ENCODE measurements around the gene CHI3L1.

The CHI3L1 gene

GRCh38 chr1:203180611-203181330 lies 5.7 kb downstream of the CHI3L1 start:
- no peak for DNase-seq

DNA sequence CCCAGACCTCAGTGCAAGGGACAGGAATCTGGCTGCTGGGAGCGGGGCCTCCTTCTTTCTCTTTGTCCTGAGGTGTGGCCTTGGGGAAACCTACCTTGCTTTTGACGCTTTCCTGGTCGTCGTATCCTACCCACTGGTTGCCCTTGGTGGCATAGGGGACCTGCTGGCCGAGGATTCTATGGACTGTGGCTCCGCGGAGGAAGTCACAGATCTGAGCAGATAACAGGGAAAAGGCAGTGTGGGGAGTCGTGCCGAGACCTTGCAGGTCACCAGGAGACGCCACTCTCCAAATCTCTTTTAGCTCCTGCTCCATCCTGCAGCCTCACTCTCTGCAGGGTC lies 6.9 kb downstream of the CHI3L1 start:
- no peak for DNase-seq

GRCh38 chr1:203178821-203179666 lies 7.5 kb downstream of the CHI3L1 start:
- DNase-seq = no peak

- DNase-seq = no peak
Observed at GRCh38 chr1:203178083-203178482, 8.4 kb downstream of the CHI3L1 start.

DNA sequence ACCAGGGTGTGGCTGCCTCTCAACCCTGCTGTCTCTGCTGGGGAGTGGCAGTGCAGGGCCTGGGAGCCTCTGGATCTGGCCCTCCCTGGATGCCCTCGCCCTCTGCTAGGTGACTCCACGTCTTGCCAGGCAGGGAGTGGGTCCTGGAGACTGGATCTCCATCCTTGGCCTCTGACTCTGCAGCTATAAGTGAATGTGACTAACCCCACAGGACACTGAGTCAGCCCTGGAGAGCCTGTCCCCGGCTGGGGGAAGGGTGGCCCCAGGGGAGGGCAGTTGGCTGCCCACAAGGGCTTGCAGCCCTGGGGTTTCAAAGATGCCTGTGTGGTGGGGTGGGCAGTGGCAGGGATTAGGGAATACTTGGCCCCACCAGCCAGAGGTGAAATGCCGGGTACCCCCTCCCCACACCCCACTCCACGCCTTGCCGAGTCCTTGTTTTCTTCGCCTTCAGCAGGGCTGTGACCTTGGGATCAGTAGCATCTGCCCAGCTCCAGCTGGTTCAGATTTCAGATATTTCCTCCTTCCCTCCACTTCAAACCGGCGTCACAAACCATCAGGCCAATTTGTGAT lies 8.9 kb downstream of the CHI3L1 start:
- DNase-seq = no peak

DNA sequence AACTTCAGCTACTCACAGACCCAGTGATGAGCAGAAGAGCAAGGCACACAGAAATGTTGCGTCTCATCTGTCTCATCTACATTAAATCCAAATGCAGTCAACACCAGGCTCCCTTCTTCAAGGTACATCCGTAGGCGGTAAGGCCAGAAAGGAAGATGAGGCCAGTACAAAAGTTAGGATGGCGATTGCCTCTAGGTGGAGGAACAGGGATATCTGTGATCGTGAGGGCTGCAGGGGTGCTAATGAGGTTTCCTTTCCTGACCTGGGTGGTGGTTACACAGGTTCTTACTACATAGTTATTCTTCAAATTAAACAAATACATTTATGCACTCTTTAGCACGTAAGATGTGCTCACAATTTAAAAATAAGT lies 9.5 kb downstream of the CHI3L1 start:
- no peak for DNase-seq

DNA sequence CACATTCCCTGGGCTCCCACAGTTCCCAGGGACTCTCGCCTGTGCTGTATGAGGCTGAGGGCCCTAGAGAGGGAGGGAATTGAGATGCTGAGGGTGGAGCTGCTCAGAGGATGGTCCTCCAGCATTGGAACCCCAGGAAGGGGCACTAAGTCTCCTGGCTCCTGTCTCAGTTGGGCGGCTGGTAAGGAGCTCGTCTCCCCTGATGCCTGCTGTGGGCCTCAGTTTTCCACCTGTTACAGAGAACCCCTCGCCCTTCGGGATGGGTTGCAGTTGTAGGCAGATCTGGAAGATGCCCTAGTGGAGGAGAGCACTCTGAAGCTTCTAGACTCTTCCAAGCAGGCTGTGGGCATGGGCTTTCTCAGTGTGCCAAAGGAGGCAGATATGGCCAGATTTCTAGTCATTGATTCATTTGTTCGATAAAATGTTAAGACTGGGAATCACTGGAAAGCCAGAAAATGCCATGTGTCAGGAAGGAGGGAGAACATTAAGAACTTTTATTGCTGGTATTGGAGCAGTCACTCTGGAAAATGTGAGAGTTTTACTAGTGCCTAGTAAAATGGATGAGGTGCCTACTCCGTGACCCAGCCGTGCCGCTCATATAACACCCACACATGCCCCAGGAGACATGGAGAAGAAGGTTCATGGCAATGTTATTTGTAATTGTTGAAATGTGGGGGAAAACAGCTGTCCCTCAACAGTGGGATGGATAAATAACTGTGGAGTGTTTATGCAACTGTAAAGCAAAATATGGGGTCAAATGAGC lies 10.1 kb downstream of the CHI3L1 start:
- no peak for DNase-seq

DNA sequence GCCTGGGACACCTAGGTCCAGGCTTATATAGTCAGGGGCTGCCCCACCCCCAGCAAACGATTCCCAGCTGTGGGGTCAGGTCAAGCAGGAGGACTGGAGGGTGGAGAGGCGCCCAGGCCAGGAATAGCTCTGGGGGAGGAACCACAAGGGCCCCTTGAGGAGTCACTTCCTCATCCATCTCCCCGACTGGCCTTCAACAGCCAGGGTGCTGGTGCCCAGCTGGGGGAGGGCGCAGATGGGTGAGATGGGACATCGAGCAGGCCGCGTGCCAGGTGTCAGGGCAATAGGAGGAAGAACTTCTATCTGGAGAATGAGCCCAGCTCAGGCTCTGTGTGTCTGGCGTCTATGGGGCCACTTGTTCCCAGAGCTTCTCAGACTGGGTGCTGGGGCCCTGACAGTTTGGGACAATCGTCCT lies 10.7 kb downstream of the CHI3L1 start:
- DNase-seq = no peak

- DNase-seq = no peak
Observed at GRCh38 chr1:203175237-203175826, 11.2 kb downstream of the CHI3L1 start, which contains the start of gene MYBPH. Gene MYBPH, minus strand, starts transcription at chr1:203175826. Its CDS starts 71 bp downstream, at chr1:203175755.

DNA sequence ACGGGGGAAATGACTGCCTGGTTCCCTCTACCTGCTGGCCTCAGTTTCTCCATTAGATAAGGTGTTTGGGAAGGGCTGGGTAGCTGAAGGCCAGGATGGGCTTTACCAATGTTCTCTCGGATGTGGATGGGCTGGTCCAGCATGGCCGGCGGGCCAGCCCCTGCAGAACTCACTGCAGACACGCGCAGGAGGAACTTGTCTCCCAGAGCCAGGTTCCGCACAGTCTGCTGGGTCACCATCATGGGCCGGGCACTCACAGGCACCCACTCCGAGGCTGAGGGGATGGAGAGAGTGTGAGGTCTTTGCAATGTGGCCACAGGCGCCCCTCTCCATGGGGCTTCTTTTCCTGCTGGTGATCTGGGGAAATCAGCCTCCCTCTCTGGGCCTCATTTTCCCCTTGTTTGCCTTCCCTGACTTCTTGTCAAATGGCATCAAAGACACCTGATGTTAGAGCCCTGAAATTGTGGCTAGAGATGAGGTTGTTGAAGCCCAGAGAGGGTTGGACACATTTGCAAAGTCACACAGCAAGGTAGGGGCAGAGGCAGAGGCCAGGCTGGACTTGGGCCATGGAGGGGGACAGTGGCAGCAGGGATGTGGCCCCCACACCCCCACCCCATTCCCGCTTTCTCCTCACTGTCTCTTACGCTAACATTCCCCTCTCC lies 12.0 kb downstream of the CHI3L1 start:
- DNase-seq = no peak

- DNase-seq = no peak
Observed at GRCh38 chr1:203173566-203173965, 12.9 kb downstream of the CHI3L1 start.

DNA sequence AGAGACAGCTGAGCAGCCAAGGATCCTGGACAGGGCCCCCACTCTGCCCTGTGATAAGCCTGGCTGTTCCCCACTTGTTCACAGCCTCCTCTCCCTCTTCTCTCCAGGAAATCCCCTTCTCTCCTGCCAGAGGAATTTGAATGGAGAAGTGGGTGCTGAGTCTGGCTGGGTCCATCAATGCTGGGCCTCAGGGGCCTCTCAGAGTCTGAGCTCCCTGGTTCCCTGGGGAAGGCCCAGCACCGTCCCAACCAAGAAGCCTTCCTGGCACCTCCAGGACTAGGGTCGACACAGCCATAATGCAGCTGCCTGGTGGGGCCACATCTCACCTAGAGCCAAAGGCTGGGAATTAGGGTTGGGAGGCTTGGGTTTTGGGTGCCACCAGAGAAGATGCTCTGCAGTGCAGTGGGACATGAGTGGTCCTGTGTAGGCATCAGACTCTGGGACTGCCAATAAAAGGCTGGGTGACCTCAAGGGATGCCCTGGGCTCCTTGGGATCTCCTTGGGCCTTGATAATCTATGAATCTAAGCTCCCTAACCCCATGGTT lies 13.4 kb downstream of the CHI3L1 start:
- DNase-seq = no peak

GRCh38 chr1:203172184-203173010 lies 14.1 kb downstream of the CHI3L1 start:
- peak; percentile 47 for DNase-seq

GRCh38 chr1:203171341-203172183 lies 14.9 kb downstream of the CHI3L1 start:
- no peak for DNase-seq

DNA sequence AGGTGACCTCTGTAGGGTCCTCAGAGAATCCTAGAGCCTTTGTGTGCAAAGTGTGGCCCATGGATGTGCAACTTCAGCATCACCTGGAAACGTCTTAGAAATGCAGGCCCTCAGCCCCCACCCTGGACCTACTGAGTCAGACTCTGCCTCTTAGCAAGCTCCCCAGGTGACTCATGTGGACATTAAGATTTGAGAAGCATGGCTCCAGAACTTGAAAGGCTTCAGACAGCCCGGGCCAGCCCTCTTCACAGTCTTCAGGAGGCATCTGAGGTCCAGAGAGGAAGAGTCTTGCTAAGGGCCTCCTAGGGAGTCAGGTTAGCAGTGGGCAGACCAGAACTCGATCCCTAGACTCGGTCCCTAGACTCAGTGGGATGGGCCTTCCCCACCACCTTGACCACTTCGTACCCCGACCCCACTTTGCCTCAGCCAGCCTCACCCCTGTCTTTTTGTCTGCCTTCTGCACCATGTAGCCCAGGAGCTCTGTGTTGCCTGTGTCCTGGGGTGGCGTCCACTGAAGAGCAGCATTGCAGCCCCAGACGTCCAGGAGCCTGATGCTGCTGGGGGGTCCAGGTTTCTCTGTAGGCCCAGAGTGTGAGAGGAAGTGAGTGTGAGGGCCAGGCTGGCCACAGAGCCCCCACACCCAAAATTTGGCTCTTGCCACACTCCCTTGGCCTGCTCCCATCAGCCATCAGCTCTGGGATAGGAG lies 15.7 kb downstream of the CHI3L1 start:
- no peak for DNase-seq

- no peak for DNase-seq
Observed at GRCh38 chr1:203169770-203170520, 16.6 kb downstream of the CHI3L1 start.

DNA sequence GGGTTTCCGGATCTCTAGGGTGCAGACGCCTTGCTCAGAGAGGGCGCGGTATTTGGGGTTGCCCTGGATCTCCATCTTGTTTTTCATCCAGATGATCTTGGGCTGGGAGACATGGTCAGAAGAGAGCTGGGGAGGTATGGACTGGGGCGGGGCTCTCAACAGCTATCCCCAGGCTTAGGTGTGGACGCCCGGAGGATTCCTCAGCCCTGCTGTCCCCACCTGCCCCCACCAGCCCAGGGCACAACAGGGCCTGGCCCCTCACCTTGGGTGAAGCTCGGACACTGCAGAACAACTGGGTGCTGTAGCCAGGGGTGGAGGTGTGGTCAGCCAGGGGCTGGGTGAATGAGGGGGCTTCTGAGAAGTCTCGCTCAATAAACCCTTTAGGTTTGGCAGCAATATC lies 17.5 kb downstream of the CHI3L1 start:
- DNase-seq = no peak

- no peak for DNase-seq
Observed at GRCh38 chr1:203168256-203168786, 18.2 kb downstream of the CHI3L1 start.

DNA sequence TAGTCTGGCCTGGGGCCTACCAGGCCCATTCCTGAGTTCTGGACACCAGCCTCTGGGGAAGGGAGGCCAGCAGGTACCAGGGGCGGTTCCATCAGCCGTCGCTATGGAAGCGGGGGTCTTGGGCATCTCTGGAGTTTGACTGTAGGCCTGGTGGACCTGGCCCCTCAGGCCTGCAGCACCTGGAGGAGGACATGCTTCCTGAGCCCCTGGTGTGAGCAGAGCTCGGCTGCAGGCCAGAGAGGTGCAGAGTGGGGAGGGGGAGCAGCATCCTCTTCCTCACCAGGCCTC lies 18.6 kb downstream of the CHI3L1 start:
- no peak for DNase-seq
